HepG2 (cell line): ENCODE results near the gene TUBGCP6. TPM values are rescaled to one million over a fixed set of nuclear protein-coding genes. Genes with fewer than 3 reads are reported as not detected.

Source experiments
- ETV5 ChIP-seq: IDR thresholded peaks from 2 replicates; pipeline ENCODE4 v1.6.1; 2018; ENCODE audit warnings: missing biosample characterization, missing genetic modification reagents, inconsistent platforms, borderline replicate concordance
- HNF4A ChIP-seq: sonication (generic); formaldehyde crosslinking; IDR thresholded peaks from 2 replicates; pipeline ENCODE4 v1.4.0; 2020; ENCODE audit warnings: missing genetic modification reagents
- KDM3A ChIP-seq: IDR thresholded peaks from 2 replicates; pipeline ENCODE4 v1.6.1; 2018; ENCODE audit warnings: low read depth, missing compliant biosample characterization
- MXI1 ChIP-seq: IDR thresholded peaks from 3 replicates; pipeline ENCODE4 v1.6.1; 2012; ENCODE audit warnings: low read depth, low read length, inconsistent platforms, borderline replicate concordance
- MYC ChIP-seq: sonication (generic); formaldehyde crosslinking; IDR thresholded peaks from 2 replicates; pipeline ENCODE4 v1.9.0; 2021; ENCODE audit warnings: missing genetic modification reagents, borderline replicate concordance
- SIX1 ChIP-seq: sonication (generic); formaldehyde crosslinking; IDR thresholded peaks from 2 replicates; pipeline ENCODE4 v1.4.0; 2020; ENCODE audit warnings: missing genetic modification reagents, borderline replicate concordance
- SRY ChIP-seq: sonication (generic); formaldehyde crosslinking; IDR thresholded peaks from 2 replicates; pipeline ENCODE4 v1.8.0; 2022; ENCODE audit warnings: mild to moderate bottlenecking, missing genetic modification reagents
- ZBTB33 ChIP-seq: sonication (generic); formaldehyde crosslinking; IDR thresholded peaks from 2 replicates; pipeline ENCODE4 v1.4.0; 2020; ENCODE audit warnings: missing genetic modification reagents
- ZBTB7B ChIP-seq: sonication (generic); formaldehyde crosslinking; IDR thresholded peaks from 2 replicates; pipeline ENCODE4 v1.4.0; 2020; ENCODE audit warnings: missing genetic modification reagents
- ZFX ChIP-seq: sonication (generic); formaldehyde crosslinking; IDR thresholded peaks from 2 replicates; pipeline ENCODE4 v1.4.0; 2020; ENCODE audit warnings: mild to moderate bottlenecking, low read depth, missing genetic modification reagents, moderate library complexity
- ZNF574 ChIP-seq: sonication (generic); formaldehyde crosslinking; IDR thresholded peaks from 2 replicates; pipeline ENCODE4 v1.4.0; 2020; ENCODE audit warnings: missing genetic modification reagents
- polyA plus RNA-seq, 8 experiments: library from polyadenylated mRNA; depleted of rRNA in 3 of 8; stranded (reverse) in 7 of 8; unstranded in 1 of 8; fragments of >200 nt; fragmentation: Illumina TruSeq in 4 of 8; extraction: Trizol in 4 of 8; gene quantifications; 2 replicates each; pipeline versions ENCODE4 v1.2.1 to v1.2.3, GENCODE V29; 2011 to 2016; ENCODE audit warnings: low read depth in 4 of 8, missing spikeins in 1 of 8, mixed read lengths in 1 of 8; ENCODE audit not compliant: insufficient read depth in 1 of 8
- total RNA-seq, 5 experiments: library from RNA; depleted of rRNA; stranded (reverse); fragments of >200 nt; fragmentation: Illumina TruSeq; extraction: Trizol; gene quantifications; 2 replicates each; pipeline ENCODE4 v1.2.3, GENCODE V29; 2016; ENCODE audit warnings: low read depth in 1 of 5
- TF ChIP-seq, protein P1 (sequence below): sonication (generic); formaldehyde crosslinking; IDR thresholded peaks from 2 replicates; pipeline ENCODE4 v1.8.0; 2022; ENCODE audit warnings: missing genetic modification reagents, mild to moderate bottlenecking, borderline replicate concordance

The TUBGCP6 gene
- total and polyA plus RNA-seq, 2 of the 13 experiments (the other 11 are each of a cell fraction or from before 2014, with no cell fraction given) = 14.6 to 15.7 TPM

- TF ChIP-seq MXI1 = peak; percentile 49; the same call in 1 of the 3 replicates
- peak; percentile 84 for TF ChIP-seq HNF4A (CRISPR knock-in tag)
- 0 out of 2 replicates have a peak, but pooled peaks have one; percentile 31 for TF ChIP-seq KDM3A (CRISPR knock-in tag)
- peak; percentile 86 for TF ChIP-seq MYC (CRISPR knock-in tag)
- TF ChIP-seq SIX1 (CRISPR knock-in tag) = no peak
- TF ChIP-seq ZNF574 (CRISPR knock-in tag) = 0 out of 2 replicates have a peak, but pooled peaks have one; percentile 42
- peak; percentile 69 for TF ChIP-seq ETV5 (CRISPR knock-in tag)
- TF ChIP-seq ZBTB33 (CRISPR knock-in tag) = peak; percentile 18; the same call in 1 of the 2 replicates
- TF ChIP-seq ZBTB7B (CRISPR knock-in tag) = 0 out of 2 replicates have a peak, but pooled peaks have one; percentile 18
- TF ChIP-seq, protein P1, sequence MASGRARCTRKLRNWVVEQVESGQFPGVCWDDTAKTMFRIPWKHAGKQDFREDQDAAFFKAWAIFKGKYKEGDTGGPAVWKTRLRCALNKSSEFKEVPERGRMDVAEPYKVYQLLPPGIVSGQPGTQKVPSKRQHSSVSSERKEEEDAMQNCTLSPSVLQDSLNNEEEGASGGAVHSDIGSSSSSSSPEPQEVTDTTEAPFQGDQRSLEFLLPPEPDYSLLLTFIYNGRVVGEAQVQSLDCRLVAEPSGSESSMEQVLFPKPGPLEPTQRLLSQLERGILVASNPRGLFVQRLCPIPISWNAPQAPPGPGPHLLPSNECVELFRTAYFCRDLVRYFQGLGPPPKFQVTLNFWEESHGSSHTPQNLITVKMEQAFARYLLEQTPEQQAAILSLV (CRISPR knock-in tag) = peak; percentile 13; the same call in 1 of the 2 replicates
- TF ChIP-seq SRY (CRISPR knock-in tag) = 0 out of 2 replicates have a peak, but pooled peaks have one; percentile 70
- TF ChIP-seq ZFX (CRISPR knock-in tag) = peak; percentile 81
Observed at GRCh38 chr22:50171965-50172421, 72.8 kb downstream of the TUBGCP6 start (continued).
